GM13976 (cell line): ENCODE measurements around the gene CSNK1G1.
"Not testable (repeated sequence)": the region's sequence is repeated elsewhere in the genome, so short reads cannot be mapped to it uniquely, and the experiment has no call there.

Source experiments
- DNase-seq: peaks from one replicate; pipeline ENCODE4 v3.0.0; 2012; ENCODE audit warnings: low spot score
- in situ Hi-C: fragments of 300-500 bp; cut with MboI; formaldehyde crosslinking; loops from one replicate; pipeline ENCODE4 v1.12.0; 2022; ENCODE audit warnings: low sequenced_read_pairs, mixed read lengths, inconsistent platforms; ENCODE audit not compliant: unreplicated experiment
- TF ChIP-seq, protein P1 (sequence below): IDR thresholded peaks from 2 replicates; pipeline ENCODE4 v1.5.1; 2012; ENCODE audit warnings: borderline replicate concordance, mild to moderate bottlenecking; ENCODE audit not compliant: insufficient read depth; ENCODE audit errors: extremely low read depth, missing control alignments, control extremely low read depth

CSNK1G1 gene

DNA sequence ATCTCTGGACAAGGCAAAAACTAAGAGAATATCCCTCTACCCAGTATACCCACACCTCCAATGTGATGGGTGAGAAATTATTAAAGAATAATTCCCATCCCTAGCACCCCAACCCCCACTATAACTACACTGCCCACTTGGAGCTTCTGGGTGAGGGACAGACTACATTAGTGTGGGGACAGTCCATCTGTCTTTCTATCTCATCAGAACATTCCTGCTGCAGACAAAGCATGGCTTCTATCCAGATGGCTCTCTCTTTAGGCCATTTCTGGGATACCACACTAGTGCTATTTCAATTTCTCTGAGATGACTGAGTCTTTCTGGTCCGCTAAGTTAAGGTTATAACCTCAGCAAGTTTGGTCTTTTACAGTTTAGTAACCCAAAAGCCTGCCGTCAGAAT is 6.6 kb downstream of the CSNK1G1 start:
- TF ChIP-seq, protein P1, sequence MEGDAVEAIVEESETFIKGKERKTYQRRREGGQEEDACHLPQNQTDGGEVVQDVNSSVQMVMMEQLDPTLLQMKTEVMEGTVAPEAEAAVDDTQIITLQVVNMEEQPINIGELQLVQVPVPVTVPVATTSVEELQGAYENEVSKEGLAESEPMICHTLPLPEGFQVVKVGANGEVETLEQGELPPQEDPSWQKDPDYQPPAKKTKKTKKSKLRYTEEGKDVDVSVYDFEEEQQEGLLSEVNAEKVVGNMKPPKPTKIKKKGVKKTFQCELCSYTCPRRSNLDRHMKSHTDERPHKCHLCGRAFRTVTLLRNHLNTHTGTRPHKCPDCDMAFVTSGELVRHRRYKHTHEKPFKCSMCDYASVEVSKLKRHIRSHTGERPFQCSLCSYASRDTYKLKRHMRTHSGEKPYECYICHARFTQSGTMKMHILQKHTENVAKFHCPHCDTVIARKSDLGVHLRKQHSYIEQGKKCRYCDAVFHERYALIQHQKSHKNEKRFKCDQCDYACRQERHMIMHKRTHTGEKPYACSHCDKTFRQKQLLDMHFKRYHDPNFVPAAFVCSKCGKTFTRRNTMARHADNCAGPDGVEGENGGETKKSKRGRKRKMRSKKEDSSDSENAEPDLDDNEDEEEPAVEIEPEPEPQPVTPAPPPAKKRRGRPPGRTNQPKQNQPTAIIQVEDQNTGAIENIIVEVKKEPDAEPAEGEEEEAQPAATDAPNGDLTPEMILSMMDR: no peak
- in situ Hi-C loops: no loop called here
- DNase-seq: no peak

DNA sequence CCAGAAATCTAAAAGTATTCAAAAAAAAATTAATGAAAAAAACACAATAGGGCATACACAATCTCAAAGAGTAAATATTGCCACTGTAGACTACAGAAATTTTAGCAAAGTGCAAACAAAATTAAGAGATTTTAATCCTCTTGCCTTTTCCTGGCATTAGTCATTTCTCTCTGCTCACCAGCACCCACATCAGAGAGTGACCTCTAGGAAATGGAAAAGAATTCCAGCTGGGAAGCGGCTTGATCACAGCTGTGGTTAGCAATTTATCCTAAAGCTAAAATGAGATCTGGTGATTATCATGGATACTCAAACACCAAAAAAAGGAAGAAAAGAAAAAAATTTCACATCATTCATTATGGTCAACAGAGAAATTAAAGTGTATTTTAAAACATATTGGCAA is 7.5 kb downstream of the CSNK1G1 start:
- no peak for DNase-seq
- in situ Hi-C loops: no loop called here
- TF ChIP-seq, protein P1: no peak

- in situ Hi-C loops, DNase-seq: not testable (repeated sequence)
Measured at GRCh38 chr15:64346242-64346641, 9.7 kb downstream of the CSNK1G1 start.

- TF ChIP-seq, protein P1: no peak
- no peak for DNase-seq
- in situ Hi-C loops: no loop called here
Measured at GRCh38 chr15:64344651-64345294, 11.2 kb downstream of the CSNK1G1 start.

- in situ Hi-C loops: no loop called here
- no peak for DNase-seq
- TF ChIP-seq, protein P1: no peak
Measured at GRCh38 chr15:64343841-64344240, 12.1 kb downstream of the CSNK1G1 start.

DNA sequence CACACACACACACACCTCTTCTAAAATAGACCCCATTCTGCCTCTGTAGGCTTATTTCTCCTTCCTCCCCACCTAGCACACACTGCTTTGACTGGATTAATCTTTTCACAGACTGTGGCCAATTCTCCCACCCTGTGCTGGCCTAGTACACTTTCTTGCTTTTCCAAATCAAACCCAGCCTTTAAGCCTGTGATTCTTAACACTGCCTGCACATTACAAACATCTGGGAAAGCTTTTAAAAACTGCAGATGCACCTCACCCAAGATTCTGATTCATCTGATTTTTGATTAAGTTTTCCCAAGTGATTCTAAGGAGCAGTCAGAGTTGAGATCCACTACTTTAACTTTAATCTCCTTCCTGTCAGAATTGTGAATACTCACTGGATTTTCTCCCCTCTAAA is 12.8 kb downstream of the CSNK1G1 start:
- in situ Hi-C loops: no loop called here
- TF ChIP-seq, protein P1: no peak
- no peak for DNase-seq

DNA sequence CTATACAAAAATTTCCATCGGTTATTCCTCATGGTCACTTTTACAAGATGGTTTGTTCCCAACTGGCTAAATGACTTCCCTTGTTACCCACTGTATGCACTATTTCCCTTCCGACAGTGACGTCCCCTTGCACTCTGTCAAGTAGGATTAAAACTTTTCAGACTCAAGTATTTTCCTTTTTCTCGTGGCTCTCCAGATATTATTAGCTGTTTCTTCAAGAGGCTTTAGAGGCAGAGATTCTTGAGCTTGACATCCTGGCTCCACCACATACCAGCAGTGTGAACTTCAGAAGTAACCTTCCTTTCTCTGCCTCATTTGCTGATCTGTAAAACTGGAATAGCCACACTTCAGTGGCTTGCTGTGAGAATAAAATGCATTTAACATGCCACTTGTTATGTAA is 14.0 kb downstream of the CSNK1G1 start:
- DNase-seq: no peak
- in situ Hi-C loops: no loop called here
- TF ChIP-seq, protein P1: no peak
